SK-N-SH treated with all-trans-retinoic acid at 6 μM for 48 hours (cell line): ENCODE measurements around the gene SAPCD2.

ENCODE experiments used
- ATAC-seq: fragments of 200-7000 bp; cut with Tn5 transposase; 3 replicates; pipeline ENCODE4 v1.9.1; 2020; ENCODE audit warnings: mild to moderate bottlenecking, moderate library complexity
- BACH2 ChIP-seq: fragments of 250-450 bp; sonication (Bioruptor Pico); IDR thresholded peaks from 2 replicates; pipeline ENCODE4 v1.9.0; 2021; ENCODE audit warnings: mild to moderate bottlenecking, borderline replicate concordance
- CSDC2 ChIP-seq: fragments of 250-450 bp; sonication (Bioruptor Pico); IDR thresholded peaks from 2 replicates; pipeline ENCODE4 v1.5.0; 2020; ENCODE audit warnings: mild to moderate bottlenecking, moderate library complexity
- CSRNP3 ChIP-seq: fragments of 250-450 bp; sonication (Bioruptor Pico); IDR thresholded peaks from 2 replicates; pipeline ENCODE4 v1.5.1; 2021; ENCODE audit warnings: mild to moderate bottlenecking, moderate library complexity
- ESRRG ChIP-seq: fragments of 250-450 bp; sonication (Bioruptor Pico); IDR thresholded peaks from 2 replicates; pipeline ENCODE4 v1.6.1; 2021; ENCODE audit warnings: mild to moderate bottlenecking
- ISL1 ChIP-seq: fragments of 250-450 bp; sonication (Bioruptor Pico); IDR thresholded peaks from 2 replicates; pipeline ENCODE4 v2.1.2; 2022; ENCODE audit warnings: mild to moderate bottlenecking, moderate library complexity
- OSR1 ChIP-seq: fragments of 250-450 bp; sonication (Bioruptor Pico); IDR thresholded peaks from 2 replicates; pipeline ENCODE4 v1.8.0; 2022; ENCODE audit warnings: moderate library complexity, mild to moderate bottlenecking, inconsistent platforms
- PATZ1 ChIP-seq: fragments of 250-450 bp; sonication (Bioruptor Pico); IDR thresholded peaks from 2 replicates; pipeline ENCODE4 v1.8.0; 2020; ENCODE audit warnings: mild to moderate bottlenecking, moderate library complexity, borderline replicate concordance
- RARB ChIP-seq: fragments of 250-450 bp; sonication (Bioruptor Pico); IDR thresholded peaks from 2 replicates; pipeline ENCODE4 v1.8.0; 2021; ENCODE audit warnings: mild to moderate bottlenecking, moderate library complexity
- SNAI2 ChIP-seq: fragments of 250-450 bp; sonication (Bioruptor Pico); IDR thresholded peaks from 2 replicates; pipeline ENCODE4 v1.5.0; 2020; ENCODE audit warnings: mild to moderate bottlenecking, moderate library complexity
- TCF4 ChIP-seq: fragments of 250-450 bp; sonication (Bioruptor Pico); IDR thresholded peaks from 2 replicates; pipeline ENCODE4 v1.8.0; 2021; ENCODE audit warnings: mild to moderate bottlenecking, moderate library complexity, borderline replicate concordance
- TSHZ2 ChIP-seq: fragments of 250-450 bp; sonication (Bioruptor Pico); IDR thresholded peaks from 2 replicates; pipeline ENCODE4 v1.5.0; 2020; ENCODE audit warnings: mild to moderate bottlenecking, moderate library complexity
- ZC3H10 ChIP-seq: fragments of 250-450 bp; sonication (Bioruptor Pico); IDR thresholded peaks from 2 replicates; pipeline ENCODE4 v1.5.1; 2021; ENCODE audit warnings: mild to moderate bottlenecking, moderate library complexity
- ZFP3 ChIP-seq: fragments of 250-450 bp; sonication (Bioruptor Pico); IDR thresholded peaks from 2 replicates; pipeline ENCODE4 v1.5.0; 2020; ENCODE audit warnings: mild to moderate bottlenecking, moderate library complexity
- ZFP30 ChIP-seq: fragments of 450-650 bp; formaldehyde crosslinking; IDR thresholded peaks from 2 replicates; pipeline ENCODE4 v1.5.0; 2022; ENCODE audit warnings: mild to moderate bottlenecking, moderate library complexity
- ZNF565 ChIP-seq: fragments of 450-650 bp; formaldehyde crosslinking; conservative IDR thresholded peaks from 2 replicates; pipeline ENCODE4 v1.5.0; 2020; ENCODE audit warnings: low read depth, mild to moderate bottlenecking, moderate library complexity
- ZNF70 ChIP-seq: fragments of 450-650 bp; formaldehyde crosslinking; IDR thresholded peaks from 2 replicates; pipeline ENCODE4 v1.5.0; 2020; ENCODE audit warnings: mild to moderate bottlenecking, moderate library complexity
- ZNF8 ChIP-seq: fragments of 450-650 bp; formaldehyde crosslinking; IDR thresholded peaks from 2 replicates; pipeline ENCODE4 v1.5.0; 2020; ENCODE audit warnings: mild to moderate bottlenecking, moderate library complexity
- TF ChIP-seq, protein P1 (sequence below): fragments of 250-450 bp; sonication (Bioruptor Pico); IDR thresholded peaks from 2 replicates; pipeline ENCODE4 v1.5.1; 2020; ENCODE audit warnings: low read depth, mild to moderate bottlenecking, moderate library complexity

Gene SAPCD2

GRCh38 chr9:137014776-137015539 lies 55.4 kb downstream of the SAPCD2 start (continued):
- TF ChIP-seq TSHZ2 (CRISPR knock-in tag) = no peak
- no peak for TF ChIP-seq TCF4
- no peak for TF ChIP-seq CSDC2 (CRISPR knock-in tag)

- TF ChIP-seq ZNF70 (no peak), TSHZ2 (CRISPR knock-in tag) (no peak), ZFP3 (no peak), ZNF8 (CRISPR knock-in tag) (no peak), ESRRG (CRISPR knock-in tag) (no peak), TCF4 (no peak), OSR1 (no peak), ZFP30 (CRISPR knock-in tag) (no peak), SNAI2 (CRISPR knock-in tag) (no peak), RARB (CRISPR knock-in tag) (no peak), CSRNP3 (CRISPR knock-in tag) (no peak), BACH2 (CRISPR knock-in tag) (no peak), CSDC2 (CRISPR knock-in tag) (no peak), PATZ1 (CRISPR knock-in tag) (no peak), ISL1 (CRISPR knock-in tag) (no peak)
- TF ChIP-seq, protein P1, sequence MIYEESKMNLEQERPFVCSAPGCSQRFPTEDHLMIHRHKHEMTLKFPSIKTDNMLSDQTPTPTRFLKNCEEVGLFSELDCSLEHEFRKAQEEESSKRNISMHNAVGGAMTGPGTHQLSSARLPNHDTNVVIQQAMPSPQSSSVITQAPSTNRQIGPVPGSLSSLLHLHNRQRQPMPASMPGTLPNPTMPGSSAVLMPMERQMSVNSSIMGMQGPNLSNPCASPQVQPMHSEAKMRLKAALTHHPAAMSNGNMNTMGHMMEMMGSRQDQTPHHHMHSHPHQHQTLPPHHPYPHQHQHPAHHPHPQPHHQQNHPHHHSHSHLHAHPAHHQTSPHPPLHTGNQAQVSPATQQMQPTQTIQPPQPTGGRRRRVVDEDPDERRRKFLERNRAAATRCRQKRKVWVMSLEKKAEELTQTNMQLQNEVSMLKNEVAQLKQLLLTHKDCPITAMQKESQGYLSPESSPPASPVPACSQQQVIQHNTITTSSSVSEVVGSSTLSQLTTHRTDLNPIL (CRISPR knock-in tag) = no peak
- ATAC-seq = no peak
Observed at GRCh38 chr9:137014166-137014565, 56.2 kb downstream of the SAPCD2 start.

- ATAC-seq = no peak
- TF ChIP-seq, protein P1 (CRISPR knock-in tag) = no peak
- TF ChIP-seq PATZ1 (CRISPR knock-in tag) (no peak), CSRNP3 (CRISPR knock-in tag) (no peak), ZFP30 (CRISPR knock-in tag) (no peak), OSR1 (no peak), ZNF565 (no peak), ZC3H10 (CRISPR knock-in tag) (no peak), TSHZ2 (CRISPR knock-in tag) (no peak), TCF4 (no peak)
Observed at GRCh38 chr9:137013571-137013940, 56.8 kb downstream of the SAPCD2 start.
